ENCODE results near the gene SPCS2. TPM values are rescaled to one million over a fixed set of nuclear protein-coding genes. Genes with fewer than 3 reads are reported as not detected.

The SPCS2 gene
- 151 TPM for polyA plus RNA-seq (2013, experiment 1 of 2; ENCODE audit: insufficient read length)
- polyA plus RNA-seq (2013, experiment 2 of 2; ENCODE audit: insufficient read length) = 128 TPM

DNA sequence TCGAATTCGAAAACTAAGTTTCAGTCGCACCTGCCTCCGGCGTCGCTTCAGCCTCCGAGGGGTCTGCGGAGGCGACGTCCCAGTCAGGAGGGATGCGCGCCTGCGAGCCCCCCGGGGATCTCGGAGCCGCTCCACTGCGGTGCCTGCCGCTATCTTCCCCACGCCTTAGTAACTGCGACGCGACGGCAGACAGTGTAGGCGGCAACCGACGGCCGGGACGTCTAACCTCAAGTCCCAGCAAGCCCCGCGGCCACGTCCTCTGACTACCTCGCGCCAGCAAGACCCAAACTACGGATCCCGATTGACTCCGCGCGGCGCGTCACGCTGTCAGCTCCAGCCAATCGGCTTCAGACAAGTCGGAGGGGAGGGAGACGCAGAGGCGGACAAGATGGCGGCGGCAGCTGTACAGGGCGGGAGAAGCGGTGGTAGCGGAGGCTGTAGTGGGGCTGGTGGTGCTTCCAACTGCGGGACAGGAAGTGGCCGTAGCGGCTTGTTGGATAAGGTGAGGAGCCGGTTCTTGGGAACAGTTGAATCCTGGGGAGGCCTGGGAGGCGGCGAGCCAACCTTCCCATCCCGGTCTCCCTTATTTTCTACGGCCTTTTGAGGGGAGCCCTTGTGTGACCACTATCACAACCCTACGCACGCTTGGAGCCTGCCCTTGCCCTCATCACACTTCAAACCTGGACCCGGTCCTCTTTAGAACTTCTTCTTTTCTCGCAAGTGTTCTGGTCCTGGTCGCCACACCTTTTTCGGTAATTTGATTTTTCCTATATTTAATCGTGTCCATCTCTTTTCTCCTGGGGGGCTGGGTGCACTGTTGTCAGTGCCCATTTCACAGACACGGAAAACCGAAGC is at the start of gene SPCS2, which contains the start of gene XRRA1:
SPCS2 (plus strand) TSS at position 369 of the 855 bp plus-strand sequence; CDS start at position 389, 20 bp downstream.
XRRA1 (minus strand) TSS at position 194 of the 855 bp plus-strand sequence. CDS start 8,213 bp downstream, outside the sequence.
- peak; percentile 99 for DNase-seq

- DNase-seq = no peak
Observed at GRCh38 chr11:74902342-74902741, 46.7 kb upstream of the SPCS2 start.

DNA sequence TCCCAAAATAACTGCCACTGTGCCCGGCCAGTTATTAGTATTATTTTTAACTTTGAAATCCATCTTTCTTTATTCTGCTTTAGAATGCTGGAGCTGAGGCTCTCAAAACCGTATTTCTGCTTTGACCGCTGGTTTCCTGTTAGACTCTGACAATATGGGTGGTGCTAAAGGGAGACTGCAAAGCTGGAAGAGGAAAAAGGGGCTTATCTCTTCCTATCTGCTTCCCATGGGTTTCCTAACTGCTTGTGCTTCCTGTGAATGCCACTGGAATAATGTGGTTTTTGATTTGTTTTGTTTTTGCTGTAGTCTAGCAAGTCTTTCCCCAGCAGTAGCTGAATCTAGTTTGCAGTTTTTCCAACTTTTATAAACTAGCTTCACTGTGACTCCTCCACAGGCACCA is 43.7 kb upstream of the SPCS2 start:
- no peak for DNase-seq

- no peak for DNase-seq
Observed at GRCh38 chr11:74909385-74909784, 39.7 kb upstream of the SPCS2 start.

DNA sequence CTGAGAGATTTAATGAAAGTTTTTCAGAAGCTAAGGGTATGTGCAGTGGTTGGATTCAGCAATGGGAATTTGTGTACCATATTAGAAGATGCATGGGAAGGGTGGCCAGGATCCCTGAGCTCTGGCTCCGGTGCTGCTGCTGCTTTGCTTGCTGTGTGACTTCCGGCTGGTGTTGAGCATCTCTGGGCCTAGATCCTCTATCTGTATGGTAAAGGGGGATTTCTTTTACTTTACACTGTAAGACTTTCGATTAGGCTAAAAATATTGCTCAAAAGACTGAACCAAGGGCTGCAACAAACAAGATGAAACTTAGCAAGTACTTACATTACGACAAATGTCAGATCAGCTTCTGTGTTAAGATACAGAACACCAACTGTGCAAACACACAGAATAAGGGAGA is 39.3 kb upstream of the SPCS2 start:
- no peak for DNase-seq

- DNase-seq = no peak
Observed at GRCh38 chr11:74923125-74923524, 25.9 kb upstream of the SPCS2 start.

DNA sequence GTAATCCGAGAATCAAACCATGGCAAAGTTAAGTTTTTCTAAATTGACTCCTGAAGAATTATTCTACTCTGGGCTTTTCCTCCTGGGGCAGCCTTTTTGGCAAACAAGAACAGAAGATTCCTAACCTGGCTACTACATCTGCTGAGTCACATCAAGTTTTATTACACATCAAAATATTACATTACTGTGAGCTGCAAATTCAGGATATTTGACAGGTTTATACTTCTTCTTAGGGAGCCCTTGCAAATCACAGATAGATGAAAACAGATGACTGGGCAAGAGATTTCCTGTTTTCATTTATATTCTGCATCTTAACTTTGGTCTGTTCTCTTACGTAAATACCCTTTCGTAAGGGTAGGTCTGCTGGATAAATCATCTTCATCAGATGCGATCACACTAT is 23.8 kb upstream of the SPCS2 start:
- no peak for DNase-seq

GRCh38 chr11:74926304-74927030 is 22.6 kb upstream of the SPCS2 start:
- DNase-seq = peak; percentile 25

DNA sequence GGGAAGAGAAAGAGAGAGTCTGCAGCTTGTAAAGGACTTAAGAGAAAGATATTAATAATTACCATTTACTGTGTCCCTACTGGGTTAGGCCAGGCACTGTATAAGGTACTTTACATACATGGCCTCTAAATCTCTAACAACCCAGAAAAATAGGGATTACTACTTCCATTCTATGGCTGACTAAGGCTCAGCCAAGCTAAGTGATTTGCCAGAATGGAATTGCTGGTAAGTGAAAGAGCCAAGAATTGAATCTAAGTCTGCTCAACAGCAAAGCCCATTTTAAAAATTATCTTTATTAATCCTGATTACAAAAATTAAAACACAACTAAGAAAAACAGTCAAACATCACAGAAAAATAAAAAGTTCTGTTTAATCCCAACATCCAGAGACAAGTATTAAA is 21.6 kb upstream of the SPCS2 start:
- no peak for DNase-seq

DNA sequence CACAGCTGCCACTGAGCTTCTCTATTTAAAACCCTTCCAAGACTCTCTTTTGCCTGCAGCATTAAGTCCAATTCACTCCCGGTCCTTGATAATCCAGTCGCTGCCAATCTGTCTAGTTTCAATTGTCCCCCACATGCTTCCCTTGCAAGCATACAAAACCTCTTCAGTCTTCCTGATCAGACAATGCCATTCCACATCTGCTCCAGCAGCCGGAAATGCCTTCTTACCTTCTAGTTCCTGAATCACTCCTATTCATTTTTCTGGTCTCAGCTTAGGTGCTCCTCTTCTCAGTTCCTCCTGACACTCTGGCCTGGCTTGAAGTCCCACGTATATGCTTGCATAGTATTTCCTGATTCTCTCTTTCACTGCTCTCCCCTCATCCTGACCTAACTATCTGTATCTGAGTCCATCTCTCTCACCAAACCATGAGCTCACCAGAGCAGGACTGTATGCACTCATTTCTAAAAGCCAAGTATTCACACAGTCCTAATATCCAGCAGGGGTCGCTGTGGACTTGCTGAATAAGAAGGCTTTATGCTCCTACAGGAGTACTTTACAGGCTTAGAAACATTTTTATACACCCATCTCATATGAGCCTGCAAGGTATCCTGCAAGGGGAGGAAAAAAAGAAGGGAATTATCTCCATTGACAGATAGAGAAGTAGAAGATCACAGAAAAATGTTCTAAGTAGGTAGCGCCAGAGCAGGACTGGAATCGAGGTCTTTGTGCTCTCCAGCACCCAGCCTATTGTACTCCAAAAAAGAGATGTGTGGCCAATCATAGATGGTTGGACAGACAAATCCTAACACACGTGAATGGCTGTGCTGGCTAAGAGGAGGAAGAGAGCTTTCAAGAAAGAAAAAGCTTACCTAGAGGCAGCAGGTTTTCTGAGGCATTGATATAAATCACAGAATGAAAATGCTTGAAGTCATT is 19.4 kb upstream of the SPCS2 start:
- peak; percentile 89 for DNase-seq

DNA sequence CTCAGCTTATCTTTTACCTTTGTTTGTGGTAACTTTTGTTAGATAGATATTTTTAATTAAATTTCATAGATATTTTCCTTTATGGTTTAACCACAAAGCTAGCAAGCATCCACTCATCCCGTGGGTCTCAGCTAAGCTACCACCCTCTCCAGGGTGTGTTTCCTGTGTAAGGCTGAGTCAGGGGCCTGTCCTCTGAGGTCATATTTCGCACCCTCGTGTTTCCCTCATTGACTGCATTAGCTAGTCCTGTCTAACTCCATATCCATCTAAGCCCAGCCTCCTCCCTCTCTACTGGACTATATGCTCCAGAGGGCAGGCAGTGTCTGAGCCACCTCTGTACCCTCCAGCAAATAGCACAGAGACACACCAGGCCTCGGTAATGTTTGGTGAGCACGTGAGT is 16.9 kb upstream of the SPCS2 start:
- peak; percentile 53 for DNase-seq

DNA sequence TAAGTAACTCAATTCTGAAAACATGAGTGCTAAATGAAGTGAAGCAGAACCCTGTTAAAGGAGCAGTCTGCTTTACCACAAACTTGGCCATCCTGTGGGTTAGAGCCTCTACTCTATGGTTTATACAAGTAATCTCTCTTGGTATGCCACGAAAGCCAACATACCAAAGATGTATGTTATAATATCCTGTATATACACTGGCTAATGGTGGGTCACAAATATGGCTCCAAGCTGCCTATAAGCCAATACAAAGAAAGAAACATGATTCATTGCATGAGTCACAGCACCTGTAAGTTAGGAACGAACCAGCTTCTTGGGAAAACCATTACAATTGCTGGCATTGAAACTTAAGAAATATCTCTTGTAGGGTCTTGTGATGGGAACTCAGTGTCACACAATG is 16.3 kb upstream of the SPCS2 start:
- peak; percentile 69 for DNase-seq

GRCh38 chr11:74933765-74934164 is 15.3 kb upstream of the SPCS2 start:
- DNase-seq = no peak

DNA sequence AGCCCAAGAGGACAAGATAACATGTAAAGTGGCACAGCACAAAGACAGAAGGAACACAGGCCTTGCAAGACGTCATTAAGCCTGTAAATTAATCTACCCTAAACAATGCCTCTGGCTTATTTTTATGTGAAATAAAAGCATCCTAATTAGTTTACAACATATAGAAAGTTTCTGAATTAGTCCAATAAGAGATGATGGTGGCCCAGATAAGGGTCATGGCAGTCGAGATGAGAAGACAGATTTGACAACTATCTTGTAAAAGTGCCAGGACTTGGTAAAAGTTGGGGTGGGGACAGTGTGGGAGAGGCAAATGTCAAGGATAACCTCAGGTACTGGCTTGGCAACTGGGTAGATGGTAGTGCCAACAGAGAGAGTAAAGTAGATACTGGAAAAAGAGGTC is 13.8 kb upstream of the SPCS2 start:
- DNase-seq = no peak

DNA sequence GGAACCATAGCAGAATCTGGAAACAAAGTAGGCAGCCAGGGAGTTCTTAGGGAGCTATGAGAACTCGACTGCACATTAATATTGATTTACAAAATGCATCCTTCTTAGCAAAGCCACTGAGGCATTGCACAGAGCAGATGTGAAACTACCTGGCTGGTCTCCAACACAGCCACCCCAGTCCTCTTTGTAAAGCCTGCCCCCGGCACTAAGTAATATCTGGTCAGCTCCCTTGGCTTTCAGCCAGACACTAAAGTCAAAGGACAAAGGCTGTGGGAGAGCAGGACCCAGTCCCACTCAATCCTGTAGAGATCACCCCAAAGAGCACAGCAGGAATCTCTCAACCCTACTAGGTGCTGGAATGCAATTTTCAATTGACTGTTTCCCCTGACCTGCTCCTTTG is 13.0 kb upstream of the SPCS2 start:
- DNase-seq = no peak

DNA sequence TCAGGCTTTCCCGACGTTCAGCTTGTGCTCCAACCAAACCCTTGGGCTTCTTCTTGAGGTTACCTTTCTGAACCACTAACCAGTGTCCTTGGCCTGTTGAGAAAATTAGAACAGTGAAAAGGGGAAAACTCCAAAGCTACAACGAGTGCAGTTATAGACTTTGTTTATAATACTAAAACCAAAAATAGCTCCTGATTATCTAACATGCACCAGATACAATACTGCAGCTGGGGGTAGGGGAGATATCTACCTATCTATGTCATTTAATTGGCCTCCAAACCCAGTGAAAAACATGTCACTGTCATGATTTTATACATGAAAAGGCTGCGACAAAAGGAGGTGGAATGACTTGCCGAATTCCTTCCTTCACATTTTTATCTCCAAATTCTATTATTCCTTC is 12.1 kb upstream of the SPCS2 start:
- DNase-seq = no peak

GRCh38 chr11:74937696-74938475 is 11.2 kb upstream of the SPCS2 start:
- no peak for DNase-seq

DNA sequence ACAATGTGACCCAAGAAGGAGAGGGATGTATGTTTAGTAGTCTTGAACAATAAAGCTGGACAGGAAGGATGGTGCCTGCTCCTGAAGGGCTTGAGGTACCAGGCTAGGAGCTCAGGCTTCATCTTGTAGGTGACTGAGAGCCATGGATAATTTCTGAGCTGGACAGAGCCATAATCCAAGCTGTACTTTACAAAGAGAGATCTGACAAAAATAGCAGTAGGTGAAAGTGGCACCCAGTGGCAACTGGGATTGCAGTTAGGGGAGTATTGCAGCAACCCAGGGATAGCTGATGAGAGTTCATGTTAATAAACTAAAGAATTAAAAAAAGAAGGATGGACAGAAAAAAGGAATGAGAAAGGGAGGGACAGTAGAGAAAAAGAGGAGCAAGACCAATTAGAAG is 7.6 kb upstream of the SPCS2 start:
- DNase-seq = no peak

DNA sequence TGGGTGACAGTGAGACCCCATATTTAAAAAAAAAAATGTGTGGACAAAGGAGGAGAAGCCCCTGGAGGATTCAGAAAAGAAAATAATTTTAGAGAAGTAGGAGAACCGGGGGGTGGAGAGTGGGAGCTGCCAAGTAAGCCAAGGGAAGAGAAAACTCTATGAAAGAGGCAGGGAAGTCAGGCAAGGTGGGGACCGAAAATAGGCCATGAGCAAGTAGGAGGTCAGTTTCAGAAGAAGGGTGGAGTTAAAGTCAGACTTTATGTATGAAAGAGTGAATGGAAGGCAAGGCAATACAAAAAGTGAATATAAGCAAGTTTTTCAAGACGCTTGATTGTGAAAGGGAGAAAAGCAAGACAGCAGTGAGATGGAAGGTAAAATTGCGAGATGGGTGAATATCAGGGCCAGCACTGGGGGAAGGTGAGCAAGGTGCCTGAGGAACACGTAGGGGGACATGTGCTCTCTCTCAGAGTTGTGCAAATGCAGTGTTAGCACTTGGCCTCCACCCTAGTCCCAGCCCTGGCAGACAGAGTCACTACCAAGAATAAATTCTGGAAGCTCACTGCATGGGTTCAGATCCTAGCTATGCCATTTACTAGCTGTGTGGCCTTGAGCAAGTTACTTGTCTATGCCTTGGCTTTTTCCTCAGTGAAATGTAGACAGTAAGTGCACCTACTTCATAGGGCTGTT is 6.8 kb upstream of the SPCS2 start:
- DNase-seq = no peak

DNA sequence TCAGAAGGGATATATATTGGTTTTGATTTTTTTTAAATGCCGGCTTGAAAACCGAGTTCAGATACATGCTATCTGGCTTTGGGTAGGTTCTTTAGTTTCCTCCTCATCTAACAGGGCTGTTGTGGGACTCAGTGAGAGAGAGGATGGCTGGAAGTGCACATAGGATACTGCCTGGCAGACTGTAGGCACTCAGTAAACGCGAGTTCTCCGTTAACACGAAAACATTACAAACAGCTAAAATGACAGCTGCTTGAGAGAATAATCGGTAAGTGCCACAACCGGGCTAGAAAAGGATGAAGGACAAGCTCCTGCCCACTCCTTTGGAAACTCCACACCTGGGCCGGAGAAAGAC is 544 bp upstream of the SPCS2 start:
- no peak for DNase-seq

DNA sequence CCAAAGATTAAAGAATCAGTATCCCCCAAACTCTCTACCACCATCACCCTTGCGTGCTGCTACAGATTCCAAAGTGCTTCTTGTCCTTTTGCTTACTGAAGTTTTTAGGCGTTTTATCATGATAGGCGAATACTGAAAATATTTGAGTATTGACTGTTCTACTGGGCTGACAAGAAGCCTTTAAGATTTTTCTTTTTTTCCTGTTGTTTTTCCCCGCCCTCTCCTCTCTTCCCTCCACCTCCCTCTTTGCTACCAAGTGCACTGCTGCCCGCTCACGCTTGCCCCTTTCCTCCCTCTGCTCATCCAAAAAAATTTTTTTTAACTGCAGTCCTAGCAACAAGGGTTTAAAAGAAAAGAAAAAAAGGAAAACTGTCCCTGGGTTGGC is 679 bp downstream of the SPCS2 start:
- DNase-seq = peak; percentile 24
